ENCODE measurements around the gene PLD1.

- no peak for TF ChIP-seq CTCF (IDR thresholded peaks at IDR 0.05)
- no peak for TF ChIP-seq POLR2AphosphoS5 (IDR thresholded peaks at IDR 0.05)
- no peak for TF ChIP-seq POLR2A (IDR thresholded peaks at IDR 0.05)
- no peak for TF ChIP-seq EP300 (IDR thresholded peaks at IDR 0.05)
These were observed 188.2 kb downstream of the PLD1 start for GRCh38 chr3:171622126-171622525.
